Spleen (tissue), 13 donors: ENCODE measurements around the gene SDHC. TPM values are rescaled to one million over a fixed set of nuclear protein-coding genes. Genes with fewer than 3 reads are reported as not detected.

Experiments used
- DNase-seq: peaks from one replicate; pipeline ENCODE4 v3.0.0-alpha.2; 2020
- H3K27ac ChIP-seq, 8 donors: fragments of 200-600 bp; sonication (generic) in 7 of 8; 1 replicate in 4 of 8; 2 replicates in 4 of 8; pipeline versions ENCODE4 v1.5.0 to v1.8.0; 2016 to 2021; ENCODE audit warnings: inconsistent platforms in 4 of 8, mild to moderate bottlenecking in 4 of 8, moderate library complexity in 1 of 8
- H3K27me3 ChIP-seq, 7 donors: fragments of 200-600 bp; sonication (generic) in 6 of 7; replicated peaks in 1 of 7; 1 replicate in 4 of 7; 2 replicates in 3 of 7; pipeline versions ENCODE4 v1.5.0 to v1.8.0; 2016 to 2021; ENCODE audit warnings: inconsistent platforms in 3 of 7, mild to moderate bottlenecking in 1 of 7
- H3K36me3 ChIP-seq, 6 donors: fragments of 200-600 bp; sonication (generic) in 5 of 6; 1 replicate in 4 of 6; 2 replicates in 2 of 6; pipeline versions ENCODE4 v1.5.0 to v1.8.0; 2016 to 2021; ENCODE audit warnings: inconsistent platforms in 2 of 6
- H3K4me1 ChIP-seq, 6 donors: fragments of 200-600 bp; sonication (generic) in 5 of 6; 1 replicate in 3 of 6; 2 replicates in 3 of 6; pipeline versions ENCODE4 v1.5.0 to v1.8.0; 2016 to 2021; ENCODE audit warnings: inconsistent platforms in 3 of 6
- H3K4me3 ChIP-seq, 8 donors: fragments of 200-600 bp; sonication (generic) in 7 of 8; 1 replicate in 4 of 8; 2 replicates in 4 of 8; pipeline versions ENCODE4 v1.5.0 to v1.8.0; 2016 to 2021; ENCODE audit warnings: inconsistent platforms in 4 of 8, mild to moderate bottlenecking in 4 of 8, moderate library complexity in 2 of 8
- H3K9me3 ChIP-seq, 8 donors: fragments of 200-600 bp; sonication (generic) in 7 of 8; 1 replicate in 4 of 8; 2 replicates in 4 of 8; pipeline versions ENCODE4 v1.5.0 to v1.8.0; 2016 to 2021; ENCODE audit warnings: inconsistent platforms in 4 of 8
- POLR2A ChIP-seq, 3 donors: fragments of 450-650 bp; IDR thresholded peaks; one replicate each; pipeline ENCODE4 v1.5.1; 2017; ENCODE audit warnings: antibody characterized with exemption in 3 of 3, mild to moderate bottlenecking in 1 of 3
- POLR2AphosphoS5 ChIP-seq, 3 donors: sonication (generic); formaldehyde crosslinking; IDR thresholded peaks; one replicate each; pipeline ENCODE4 v1.5.1; 2017; ENCODE audit warnings: antibody characterized with exemption in 3 of 3
- WGBS, 5 donors: extraction: QIAGEN DNeasy Blood & Tissue Kit in 3 of 5; methylation state at CpG; one replicate each; pipeline versions ENCODE4 v1.1.5 to v1.1.7; 2013 to 2018; 5-methylcytosine and 5-hydroxymethylcytosine counted together
- intact Hi-C: fragments of 100-400 bp; cut with DNase I; formaldehyde crosslinking; loops from one replicate; pipeline ENCODE4 v1.15.0; 2023; ENCODE audit warnings: low total_unique reads
- long read RNA-seq, 2 donors: transcript quantifications; one replicate each; lab custom pipeline, GENCODE V29; 2026
- polyA plus RNA-seq, 3 donors: library from polyadenylated mRNA; stranded (reverse); fragments of 200-250 nt; gene quantifications; one replicate each; pipeline ENCODE4 v1.2.1, GENCODE V29; 2013
- total RNA-seq, 7 donors: library from RNA; depleted of rRNA in 3 of 7; stranded (reverse); fragments of >200 nt in 3 of 7; fragmentation: NEBNext Ultra II Directional in 4 of 7; extraction: Animal tissue kit (Norgen Biotek cat#: 25700) in 4 of 7; gene quantifications; one replicate each; pipeline versions ENCODE4 v1.1.0 to v1.2.1, GENCODE V29; 2016 to 2021
- TF ChIP-seq, protein P1 (sequence below), 11 experiments: fragments of 200-600 bp in 7 of 11; fragments of 450-650 bp in 4 of 11; sonication (generic) in 4 of 11; IDR thresholded peaks in 8 of 11; conservative IDR thresholded peaks in 3 of 11; 1 replicate in 7 of 11; 2 replicates in 4 of 11; pipeline versions ENCODE4 v1.4.0 to v1.8.0; 2016 to 2021; ENCODE audit warnings: antibody characterized with exemption in 11 of 11, inconsistent platforms in 4 of 11, mild to moderate bottlenecking in 1 of 11
- donor health status: healthy with polysubstance abuse.
- donor health status: DM: no; HTN: no; CAD: no; lungs with moderate emphysema.
- donor health status: DM: no; HTN: no; CAD: no.
- donor health status: Bipolar disorder and iron deficiency.
- donor health status: healthy.
- donor health status: DM: no; HTN: no; CAD: no.
- donor health status: DM: yes; HTN: yes; CAD: no.

The SDHC gene
- total RNA-seq (100 to 1,000 TPM in 6 of 7 donors, 10 to 100 TPM in 1; 95.6 to 170 (median 147) TPM), polyA plus RNA-seq (100 to 1,000 TPM in 1 of 3 donors, 10 to 100 TPM in 2; 57.0 to 131 (median 87.9) TPM)
- long read RNA-seq, donor 1, full-length matches to known transcripts: 39 of 52 reads
- long read RNA-seq, donor 1, partial matches to known transcripts: 13 of 52 reads
- long read RNA-seq, donor 1, other reads (novel, unspliced or antisense): 0 of 52 reads
- long read RNA-seq, donor 2, full-length matches to known transcripts: 39 of 59 reads
- long read RNA-seq, donor 2, partial matches to known transcripts: 20 of 59 reads
- long read RNA-seq, donor 2, other reads (novel, unspliced or antisense): 0 of 59 reads

DNA sequence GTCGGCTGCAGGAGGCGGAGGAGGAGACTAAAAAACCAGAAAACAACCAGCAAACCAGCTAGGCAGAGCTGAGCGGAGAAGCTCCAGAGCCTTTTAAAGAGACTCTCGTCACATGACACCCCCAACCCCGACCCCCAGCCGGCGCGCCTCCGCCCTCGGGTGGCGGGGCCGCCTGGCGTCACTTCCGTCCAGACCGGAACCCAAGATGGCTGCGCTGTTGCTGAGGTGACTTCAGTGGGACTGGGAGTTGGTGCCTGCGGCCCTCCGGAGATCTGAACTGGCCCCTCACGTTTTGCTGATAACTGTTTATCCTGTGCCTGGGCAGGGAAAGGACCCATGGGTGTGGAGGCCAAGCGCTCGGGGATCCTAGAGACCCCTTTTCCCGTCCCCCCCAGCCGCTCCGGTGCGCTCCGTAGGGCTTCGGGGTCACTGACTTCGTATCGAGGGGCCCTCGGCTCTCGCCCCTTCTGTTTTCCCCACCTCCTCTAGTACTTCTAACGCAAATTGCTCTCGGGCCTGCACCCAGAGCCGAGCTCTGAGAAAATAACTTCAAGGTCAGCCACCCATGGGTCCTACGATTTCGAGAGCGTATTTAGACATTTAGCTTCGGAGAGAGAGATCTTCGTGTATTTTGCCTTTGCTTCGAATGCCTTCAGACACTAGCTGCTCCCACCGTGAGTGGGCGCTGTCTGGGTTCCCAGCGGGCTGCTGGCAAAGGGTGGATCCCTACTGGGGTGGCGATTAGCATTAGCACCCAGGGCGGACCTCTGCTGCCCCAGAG lies at the start of gene SDHC:
TSS of gene SDHC (plus strand) at position 181 of the 781 bp plus-strand sequence. CDS start at position 206, 25 bp downstream.
- peak; percentile 97 for DNase-seq
- Histone ChIP-seq H3K9me3 (no peaks in the 10 kb centered on the region), H3K4me3 (peak within 1 kb of the TSS; percentile 68 to 92 (median 88)), H3K27ac (peak within 1 kb of the TSS; percentile 92 to 97 (median 94)), H3K4me1 (peaks cover 10 to 47% (median 25%) of the 10 kb centered on the region in 6 donors), H3K27me3 (no peaks in the 10 kb centered on the region), H3K36me3 (peaks cover 0 to 12% (median 6%) of the 10 kb centered on the region in 6 donors)
- TF ChIP-seq, protein P1, sequence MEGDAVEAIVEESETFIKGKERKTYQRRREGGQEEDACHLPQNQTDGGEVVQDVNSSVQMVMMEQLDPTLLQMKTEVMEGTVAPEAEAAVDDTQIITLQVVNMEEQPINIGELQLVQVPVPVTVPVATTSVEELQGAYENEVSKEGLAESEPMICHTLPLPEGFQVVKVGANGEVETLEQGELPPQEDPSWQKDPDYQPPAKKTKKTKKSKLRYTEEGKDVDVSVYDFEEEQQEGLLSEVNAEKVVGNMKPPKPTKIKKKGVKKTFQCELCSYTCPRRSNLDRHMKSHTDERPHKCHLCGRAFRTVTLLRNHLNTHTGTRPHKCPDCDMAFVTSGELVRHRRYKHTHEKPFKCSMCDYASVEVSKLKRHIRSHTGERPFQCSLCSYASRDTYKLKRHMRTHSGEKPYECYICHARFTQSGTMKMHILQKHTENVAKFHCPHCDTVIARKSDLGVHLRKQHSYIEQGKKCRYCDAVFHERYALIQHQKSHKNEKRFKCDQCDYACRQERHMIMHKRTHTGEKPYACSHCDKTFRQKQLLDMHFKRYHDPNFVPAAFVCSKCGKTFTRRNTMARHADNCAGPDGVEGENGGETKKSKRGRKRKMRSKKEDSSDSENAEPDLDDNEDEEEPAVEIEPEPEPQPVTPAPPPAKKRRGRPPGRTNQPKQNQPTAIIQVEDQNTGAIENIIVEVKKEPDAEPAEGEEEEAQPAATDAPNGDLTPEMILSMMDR (IDR thresholded peaks at IDR 0.05 in 8 of 11, conservative IDR thresholded peaks at IDR 0.05 in 3 of 11): no peak
- peak in 1 of 3 donors; percentile 56 for TF ChIP-seq POLR2A (IDR thresholded peaks at IDR 0.05)
- TF ChIP-seq POLR2AphosphoS5 (IDR thresholded peaks at IDR 0.05): peak; percentile 96 to 98 (median 97)
- intact Hi-C loops: loop anchor here (10.0 kb wide), 1 partner anchor 50 kb away; the partner anchor contains the start of gene CFAP126
- 0 to 1% (median 1%) methylated on average over 29 to 45 of the region's 45 CpGs for WGBS, 5 donors

GRCh38 chr1:161265305-161265704 lies 48.9 kb upstream of the SDHC start:
- Histone ChIP-seq H3K4me1 (peaks cover 0 to 12% (median 0%) of the 10 kb centered on the region in 6 donors), H3K9me3 (no peaks in the 10 kb centered on the region), H3K36me3 (no peaks in the 10 kb centered on the region), H3K27me3 (peaks cover 0 to 36% (median 9%) of the 10 kb centered on the region in 7 donors), H3K4me3 (no peak overlapping the region), H3K27ac (no peak overlapping the region)
- TF ChIP-seq POLR2AphosphoS5 (IDR thresholded peaks at IDR 0.05) (no peak), POLR2A (IDR thresholded peaks at IDR 0.05) (no peak)
- TF ChIP-seq, protein P1 (IDR thresholded peaks at IDR 0.05 in 8 of 11, conservative IDR thresholded peaks at IDR 0.05 in 3 of 11): no peak
- WGBS, 5 donors: 86 to 92% (median 86%) methylated on average over 5 of the region's 5 CpGs
- no peak for DNase-seq
- intact Hi-C loops: no loop called here

DNA sequence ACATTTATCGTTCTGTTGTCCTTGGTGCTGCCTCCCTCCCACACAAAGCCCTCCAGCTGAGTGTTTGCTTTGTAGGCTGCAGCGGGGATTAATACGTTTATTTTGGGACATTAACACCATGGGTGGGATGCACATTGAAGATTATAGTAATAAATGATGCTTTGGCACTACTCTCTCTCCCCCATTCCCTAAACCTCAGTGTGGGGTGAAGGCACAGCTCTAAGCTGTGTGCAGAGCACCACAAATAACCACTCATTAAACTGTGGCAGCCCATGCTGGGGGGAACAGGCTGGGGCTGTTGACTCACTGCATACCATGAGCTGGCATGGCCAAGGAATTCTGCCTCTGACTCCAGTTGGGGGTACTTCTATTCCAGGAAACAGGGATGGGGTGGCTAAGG lies 48.0 kb upstream of the SDHC start:
- Histone ChIP-seq H3K9me3 (no peaks in the 10 kb centered on the region), H3K27ac (no peak overlapping the region), H3K4me3 (no peak overlapping the region), H3K27me3 (peaks cover 0 to 27% (median 2%) of the 10 kb centered on the region in 7 donors), H3K4me1 (peaks cover 0 to 12% (median 0%) of the 10 kb centered on the region in 6 donors), H3K36me3 (no peaks in the 10 kb centered on the region)
- DNase-seq: no peak
- WGBS, 5 donors: 68 to 85% (median 76%) methylated on average over 3 of the region's 3 CpGs
- intact Hi-C loops: no loop called here
- TF ChIP-seq POLR2A (IDR thresholded peaks at IDR 0.05): no peak
- TF ChIP-seq POLR2AphosphoS5 (IDR thresholded peaks at IDR 0.05): no peak
- TF ChIP-seq, protein P1 (IDR thresholded peaks at IDR 0.05 in 8 of 11, conservative IDR thresholded peaks at IDR 0.05 in 3 of 11): no peak
